ENCODE measurements around the gene CUL1. TPM values are rescaled to one million over a fixed set of nuclear protein-coding genes. Genes with fewer than 3 reads are reported as not detected.

Gene CUL1
- total and polyA plus RNA-seq, 2 donors (not counting 3 experiments of a cell fraction or from before 2014, with no cell fraction given) = 25.7 to 50.2 TPM

DNA sequence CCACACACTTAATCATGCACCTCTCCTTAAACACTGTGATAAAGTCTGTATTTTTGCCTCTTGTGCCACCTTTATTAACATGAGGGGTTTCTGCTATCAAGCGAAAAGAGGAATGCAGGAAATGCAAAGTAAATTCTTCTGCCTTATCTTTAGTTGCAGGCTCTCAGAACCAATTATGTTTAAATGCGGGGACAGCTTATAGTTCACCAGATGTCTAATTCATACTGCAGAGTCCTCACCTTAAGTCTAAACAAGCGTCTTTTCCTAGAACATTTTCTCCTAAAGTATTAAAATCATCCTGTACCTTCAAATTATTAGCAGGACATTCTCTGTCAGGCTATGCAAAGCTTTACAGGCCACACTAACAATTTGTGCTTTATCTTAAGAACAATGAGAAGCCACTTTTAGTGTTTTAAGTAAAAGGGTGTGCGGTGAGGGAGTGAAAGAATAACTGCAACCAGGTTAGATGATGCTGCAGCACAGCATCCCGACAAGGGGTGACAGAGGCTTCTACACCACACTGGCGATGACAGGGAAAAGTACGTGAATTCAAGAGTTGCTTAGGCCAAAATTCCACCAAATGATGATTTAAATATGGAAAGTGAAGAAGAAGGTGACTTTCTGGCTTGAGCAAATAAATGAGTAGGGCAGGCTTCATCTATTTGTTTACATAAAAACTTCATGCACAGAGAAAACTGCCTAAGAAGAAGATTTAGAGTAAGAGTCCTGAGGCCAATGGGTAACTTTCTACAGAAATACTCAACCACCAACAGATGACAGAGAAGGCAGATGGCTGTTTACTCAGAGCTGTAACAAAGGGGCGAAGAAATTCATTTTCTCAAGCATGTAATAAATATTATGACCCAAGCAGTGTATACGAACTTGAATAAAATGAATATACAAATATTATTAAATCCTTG is 149.4 kb downstream of the CUL1 start:
- Histone ChIP-seq H3K4me1 (ENCODE audit: control insufficient read depth, extremely low read depth, insufficient read depth, low read length) (peaks cover 37% of the 10 kb centered on the region), H4K20me1 (replicated peaks; ENCODE audit: control insufficient read depth, extremely low read depth, insufficient read depth, low read length) (no peaks in the 10 kb centered on the region), H3K36me3 (ENCODE audit: control insufficient read depth in 2 of 2, extremely low read depth in 1 of 2, insufficient read depth in 2 of 2, low read length in 2 of 2) (no peaks in the 10 kb centered on the region), H3K9me3 (replicated peaks; ENCODE audit: control insufficient read depth, insufficient read depth, low read length) (no peaks in the 10 kb centered on the region), H3K4me2 (ENCODE audit: insufficient read depth, low read length) (peak overlapping the region; percentile 53), H3K9ac (replicated peaks; ENCODE audit: extremely low read depth, insufficient read depth, low read length) (no peak overlapping the region), H2AFZ (ENCODE audit: low read depth, low read length) (no peak overlapping the region), H3K27me3 (ENCODE audit: control insufficient read depth in 2 of 2, insufficient read depth in 2 of 2, low read length in 2 of 2) (no peaks in the 10 kb centered on the region), H3K79me2 (ENCODE audit: control insufficient read depth, insufficient read depth, low read length) (peaks cover 84% of the 10 kb centered on the region), H3K9me1 (replicated peaks; ENCODE audit: control insufficient read depth, extremely low read depth, insufficient read depth, low read length) (peaks cover 2% of the 10 kb centered on the region), H3K27ac (ENCODE audit: insufficient read depth, low read depth, low read length) (peak overlapping the region; percentile 6), H3K4me3 (replicated peaks in 1 of 3; ENCODE audit: insufficient read depth in 1 of 3, low read depth in 1 of 3, low read length in 3 of 3) (no peak overlapping the region)
- POLR2A ChIA-PET = no interaction called here
- TF ChIP-seq POLR2A (IDR thresholded peaks at IDR 0.05; ENCODE audit: low read depth, low read length) (no peak), POLR2AphosphoS5 (IDR thresholded peaks at IDR 0.05; ENCODE audit: insufficient read depth, low read depth, low read length) (no peak), GATA2 (IDR thresholded peaks at IDR 0.05; ENCODE audit: insufficient read depth, insufficient read length, low read depth, low read length) (no peak), EZH2 (IDR thresholded peaks at IDR 0.05; ENCODE audit: borderline replicate concordance, low read depth, low read length, severe bottlenecking) (no peak), FOS (IDR thresholded peaks at IDR 0.05; ENCODE audit: borderline replicate concordance, insufficient read depth, low read length) (no peak), JUN (IDR thresholded peaks at IDR 0.05; ENCODE audit: borderline replicate concordance, insufficient read depth, insufficient read length, low read depth) (no peak), MYC (IDR thresholded peaks at IDR 0.05; ENCODE audit: low read depth, low read length) (no peak)
- TF ChIP-seq, protein P1, sequence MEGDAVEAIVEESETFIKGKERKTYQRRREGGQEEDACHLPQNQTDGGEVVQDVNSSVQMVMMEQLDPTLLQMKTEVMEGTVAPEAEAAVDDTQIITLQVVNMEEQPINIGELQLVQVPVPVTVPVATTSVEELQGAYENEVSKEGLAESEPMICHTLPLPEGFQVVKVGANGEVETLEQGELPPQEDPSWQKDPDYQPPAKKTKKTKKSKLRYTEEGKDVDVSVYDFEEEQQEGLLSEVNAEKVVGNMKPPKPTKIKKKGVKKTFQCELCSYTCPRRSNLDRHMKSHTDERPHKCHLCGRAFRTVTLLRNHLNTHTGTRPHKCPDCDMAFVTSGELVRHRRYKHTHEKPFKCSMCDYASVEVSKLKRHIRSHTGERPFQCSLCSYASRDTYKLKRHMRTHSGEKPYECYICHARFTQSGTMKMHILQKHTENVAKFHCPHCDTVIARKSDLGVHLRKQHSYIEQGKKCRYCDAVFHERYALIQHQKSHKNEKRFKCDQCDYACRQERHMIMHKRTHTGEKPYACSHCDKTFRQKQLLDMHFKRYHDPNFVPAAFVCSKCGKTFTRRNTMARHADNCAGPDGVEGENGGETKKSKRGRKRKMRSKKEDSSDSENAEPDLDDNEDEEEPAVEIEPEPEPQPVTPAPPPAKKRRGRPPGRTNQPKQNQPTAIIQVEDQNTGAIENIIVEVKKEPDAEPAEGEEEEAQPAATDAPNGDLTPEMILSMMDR (IDR thresholded peaks at IDR 0.05; ENCODE audit: extremely low read depth in 1 of 2, insufficient read depth in 1 of 2, low read depth in 1 of 2, low read length in 2 of 2) = no peak
- TF ChIP-seq, protein P2, sequence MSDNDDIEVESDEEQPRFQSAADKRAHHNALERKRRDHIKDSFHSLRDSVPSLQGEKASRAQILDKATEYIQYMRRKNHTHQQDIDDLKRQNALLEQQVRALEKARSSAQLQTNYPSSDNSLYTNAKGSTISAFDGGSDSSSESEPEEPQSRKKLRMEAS (IDR thresholded peaks at IDR 0.05; ENCODE audit: insufficient read depth, insufficient read length) = no peak
- CTCF ChIA-PET = interaction anchor here (1.1 to 3.6 kb wide), 3 partner anchors 8 to 25 kb away, joined by 3 to 27 read pairs (median 3); no protein-coding TSS in a partner anchor
- dilution Hi-C loops (cut with MboI; ENCODE audit: extremely low pct_ligation_motif_present, low sequenced_read_pairs) = no loop called here
- intact Hi-C loops (cut with micrococcal nuclease) = loop anchor here (1.0 to 2.0 kb wide), 2 partner anchors 8 to 37 kb away; partner anchors contain the start of gene EZH2
- DNase-seq (ENCODE audit: low read depth, low spot score) (peak; percentile 64), FAIRE-seq (no peak)
- no TSS peak for BruUV-seq (replicated peaks)
